HG02571 (cell line): ENCODE results near the gene C20orf96.
"Not testable (repeated sequence)": the region's sequence is repeated elsewhere in the genome, so short reads cannot be mapped to it uniquely, and the experiment has no call there.

Experiments
- ATAC-seq: cut with Tn5 transposase; IDR thresholded peaks from one replicate; pipeline ENCODE4 v1.9.1; 2021; ENCODE audit warnings: mild to moderate bottlenecking, moderate library complexity; ENCODE audit not compliant: unreplicated experiment

C20orf96 gene, protein sequence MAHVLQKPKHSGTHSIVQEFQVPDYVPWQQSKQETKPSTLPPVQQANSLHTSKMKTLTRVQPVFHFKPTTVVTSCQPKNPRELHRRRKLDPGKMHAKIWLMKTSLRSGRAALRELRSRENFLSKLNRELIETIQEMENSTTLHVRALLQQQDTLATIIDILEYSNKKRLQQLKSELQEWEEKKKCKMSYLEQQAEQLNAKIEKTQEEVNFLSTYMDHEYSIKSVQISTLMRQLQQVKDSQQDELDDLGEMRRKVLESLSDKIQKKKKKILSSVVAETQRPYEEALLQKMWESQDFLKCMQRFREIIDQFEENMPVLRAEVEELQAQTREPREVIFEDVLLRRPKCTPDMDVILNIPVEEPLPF

GRCh38 chr20:290084-290831 is at the start of gene C20orf96:
Gene C20orf96, minus strand, starts transcription at chr20:290750. Its CDS starts 140 bp downstream, at chr20:290610.
- peak; percentile 88 for ATAC-seq

GRCh38 chr20:336040-336439 is 45.5 kb upstream of the C20orf96 start:
- ATAC-seq = not testable (repeated sequence)

DNA sequence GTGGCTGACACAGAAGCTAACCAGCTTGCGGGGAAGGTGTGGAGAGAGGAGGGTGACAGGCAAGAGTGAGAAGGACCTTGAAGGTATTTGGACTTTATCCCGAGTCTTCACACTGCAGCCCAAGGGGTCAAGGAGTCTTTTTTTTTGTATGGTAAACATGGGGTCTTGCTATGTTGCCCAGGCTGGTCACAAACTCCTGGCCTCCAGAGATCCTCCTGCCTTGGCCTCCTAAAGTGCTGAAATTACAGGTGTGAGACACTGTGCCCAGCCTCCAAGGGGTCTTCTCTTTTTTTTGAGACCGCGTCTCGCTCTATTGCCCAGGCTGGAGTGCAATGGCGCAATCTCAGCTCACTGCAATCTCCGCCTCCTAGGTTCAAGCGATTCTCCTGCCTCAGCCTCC is 44.0 kb upstream of the C20orf96 start:
- ATAC-seq = no peak

DNA sequence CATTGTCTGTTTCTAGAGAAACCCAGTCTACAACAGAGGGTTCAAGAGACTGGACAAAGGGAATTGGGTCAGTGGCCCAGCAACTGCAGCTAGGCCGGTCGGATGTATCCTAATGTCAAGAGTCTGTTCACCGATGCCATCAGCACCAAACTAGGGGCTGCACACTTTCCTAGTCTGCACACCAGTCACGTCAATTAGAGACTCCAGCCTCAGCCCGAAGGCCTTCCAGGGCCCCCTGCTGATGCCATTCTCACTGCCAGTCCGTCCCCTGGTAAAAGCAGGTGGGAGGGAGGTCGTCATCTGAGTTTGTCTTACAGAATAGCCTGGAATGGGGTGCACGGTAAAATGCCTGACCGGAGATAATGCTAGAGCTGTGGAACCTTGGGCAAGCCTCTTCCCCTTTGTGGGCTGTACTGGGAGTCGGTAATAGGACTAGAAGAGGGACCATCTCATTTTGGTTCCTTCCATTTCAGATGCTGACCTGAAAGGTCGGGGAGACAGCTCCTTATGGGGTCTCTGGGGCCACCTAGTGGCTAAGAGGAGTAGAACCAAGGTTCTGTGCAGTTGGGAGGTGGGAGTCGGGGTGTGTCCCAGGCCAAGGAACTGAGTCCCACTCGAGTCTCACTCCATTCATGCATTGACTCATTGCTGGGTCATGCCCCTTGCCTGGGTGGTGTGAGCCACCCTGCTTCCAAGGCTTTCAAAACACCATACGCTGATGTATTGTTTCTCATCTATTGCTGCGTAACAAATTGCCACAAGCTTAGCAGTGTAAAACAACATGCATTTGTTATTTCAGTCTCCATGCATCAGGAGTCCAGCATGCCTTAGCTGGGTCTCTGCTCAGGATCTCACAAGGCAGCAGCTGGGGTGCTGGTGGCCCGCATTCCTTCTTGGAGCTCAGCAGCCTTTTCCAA is 39.9 kb upstream of the C20orf96 start:
- ATAC-seq = peak; percentile 41

DNA sequence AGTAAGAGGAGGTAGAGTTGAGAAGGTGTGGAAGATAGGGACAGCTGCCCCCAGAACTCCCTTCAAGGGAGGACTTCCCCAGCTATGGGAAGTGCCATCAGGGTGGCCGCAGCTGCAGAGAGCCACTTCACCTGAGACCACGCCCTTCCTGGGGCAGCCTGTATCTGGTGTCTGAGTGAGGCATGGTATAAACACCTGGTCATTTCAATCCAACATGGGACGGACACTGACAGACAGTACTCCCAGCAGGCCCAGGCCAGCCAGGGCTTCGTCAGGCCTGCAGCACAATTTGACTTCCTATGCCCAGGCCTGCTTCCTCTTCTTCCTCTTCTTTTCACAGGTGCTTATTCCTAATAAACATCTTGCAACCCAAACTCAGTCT is 39.3 kb upstream of the C20orf96 start:
- no peak for ATAC-seq

GRCh38 chr20:328975-329695 is 38.6 kb upstream of the C20orf96 start:
- ATAC-seq = no peak

- ATAC-seq = no peak
Measured at GRCh38 chr20:328027-328974, 37.8 kb upstream of the C20orf96 start.

- no peak for ATAC-seq
Measured at GRCh38 chr20:327186-328026, 36.9 kb upstream of the C20orf96 start.

DNA sequence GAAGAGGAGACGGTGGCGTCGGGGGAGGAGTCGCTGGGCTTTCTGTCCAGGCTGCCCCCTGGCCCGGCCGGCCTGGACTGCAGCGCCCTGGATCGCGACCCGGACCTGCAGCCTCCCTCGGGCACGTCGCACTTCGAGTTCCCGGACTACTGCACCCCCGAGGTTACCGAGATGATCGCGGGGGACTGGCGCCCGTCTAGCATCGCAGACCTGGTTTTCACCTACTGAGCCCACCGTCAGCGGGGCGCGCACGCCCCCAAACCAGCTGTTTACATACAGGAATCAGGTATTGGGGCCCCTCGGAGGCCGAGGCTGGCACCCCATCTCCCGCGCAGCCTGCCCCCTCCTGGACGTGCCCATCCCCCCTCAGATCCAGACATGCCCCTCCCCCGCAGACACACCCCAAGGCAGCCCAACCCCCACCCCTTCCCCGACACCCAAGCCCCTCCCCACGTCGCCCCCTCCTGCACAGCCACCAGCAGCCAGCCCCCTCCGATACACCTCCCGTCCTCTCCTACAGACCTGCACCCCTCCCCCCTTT is 36.2 kb upstream of the C20orf96 start:
- no peak for ATAC-seq

- no peak for ATAC-seq
Measured at GRCh38 chr20:325889-326644, 35.5 kb upstream of the C20orf96 start.

DNA sequence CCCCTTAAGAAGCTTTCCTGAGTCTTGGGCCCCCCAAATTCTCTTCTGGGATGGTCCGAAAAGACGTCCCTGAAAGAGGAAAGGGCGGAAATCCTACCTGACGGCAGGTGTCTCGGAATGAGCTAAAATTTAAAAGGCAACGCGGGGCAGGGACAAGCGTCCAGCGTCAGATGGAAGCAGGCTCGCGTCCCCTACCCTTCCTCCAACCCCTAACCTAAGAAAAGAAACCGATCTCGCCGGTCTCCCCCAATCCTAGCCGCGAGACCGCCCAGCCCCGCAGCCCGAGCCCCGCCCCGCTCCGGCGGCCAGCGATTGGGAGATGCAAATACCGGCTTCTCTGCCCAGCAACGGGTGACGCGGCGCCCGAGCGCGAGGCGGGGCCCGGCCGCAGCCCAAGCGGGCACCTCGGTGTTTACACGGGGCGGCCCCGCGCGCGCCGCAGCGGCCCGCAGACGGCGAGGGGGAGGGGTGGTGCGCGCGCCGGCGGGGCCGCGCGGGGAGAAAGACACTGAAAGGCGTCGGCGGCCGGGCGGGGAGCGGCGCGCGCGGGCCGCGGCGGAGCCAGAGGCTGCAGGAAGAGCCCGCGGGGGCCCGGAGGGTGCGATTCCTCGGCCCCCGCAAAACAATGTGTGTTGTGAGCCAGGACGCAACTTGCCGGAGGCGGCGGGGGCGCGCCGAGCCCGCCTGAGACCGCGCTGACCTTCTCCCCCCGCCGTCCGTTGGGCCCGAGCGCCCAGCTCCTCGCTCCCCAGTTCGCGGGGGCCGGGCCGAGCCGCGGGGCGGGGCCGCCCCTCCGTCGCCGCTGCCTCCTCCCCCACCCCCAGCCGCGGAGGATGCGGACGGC is 34.7 kb upstream of the C20orf96 start, which contains the start of gene SOX12:
SOX12 (plus strand) TSS at position 508 of the 844 bp plus-strand sequence. CDS start 373 bp downstream, outside the sequence.
- peak; percentile 75 for ATAC-seq

GRCh38 chr20:324177-325044 is 33.9 kb upstream of the C20orf96 start:
- peak; percentile 44 for ATAC-seq

DNA sequence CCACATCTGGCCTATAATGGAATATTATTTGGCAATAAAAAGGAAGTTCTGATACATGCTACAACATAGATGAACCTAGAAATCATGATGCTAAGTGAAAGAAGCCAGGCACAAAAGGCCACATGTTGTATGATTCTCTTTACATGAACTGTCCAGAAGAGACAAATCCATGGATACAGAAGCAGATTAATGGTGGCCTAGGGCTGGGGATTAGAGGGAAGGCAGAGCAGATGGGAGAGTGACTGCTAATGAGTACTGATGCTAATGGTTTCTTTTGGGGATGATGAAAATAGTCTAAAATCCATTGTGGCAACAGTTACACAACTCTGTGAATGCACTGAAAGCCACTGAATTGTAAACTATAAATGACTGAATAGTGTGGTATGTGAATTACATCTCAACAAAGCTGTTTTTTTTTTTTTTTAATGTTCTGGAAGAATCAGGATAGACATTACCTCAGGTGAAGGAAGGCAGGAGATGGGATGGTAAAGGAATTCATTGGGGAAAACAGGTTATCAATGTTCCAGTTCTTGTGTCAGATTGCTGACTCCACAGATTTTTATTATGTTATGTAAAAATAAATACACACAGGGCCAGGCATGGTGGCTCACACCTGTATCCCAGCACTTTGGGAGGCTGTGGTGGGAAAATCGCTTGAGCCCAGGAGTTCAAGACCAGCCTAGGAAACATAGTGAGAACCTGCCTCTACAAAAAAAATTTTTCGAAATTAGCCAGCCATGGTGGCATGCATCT is 25.9 kb upstream of the C20orf96 start:
- no peak for ATAC-seq

DNA sequence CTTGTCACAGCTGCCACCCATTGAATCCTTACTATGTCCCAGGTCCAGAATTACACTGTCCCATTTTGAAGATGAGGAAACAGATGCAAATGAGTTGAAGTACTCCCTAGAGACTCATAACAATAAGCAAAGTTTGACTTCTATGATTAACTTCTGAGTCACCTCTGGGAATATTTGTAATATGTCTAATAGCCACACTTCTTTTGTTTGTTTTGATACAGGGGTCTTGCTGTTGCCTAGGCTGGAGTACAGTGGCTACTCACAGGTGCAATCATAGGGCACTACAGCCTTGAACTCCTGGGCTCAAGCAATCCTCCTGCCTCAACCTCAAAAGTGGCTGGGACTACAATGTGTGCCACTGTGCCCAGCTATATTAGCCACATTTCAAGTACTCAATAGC is 23.4 kb upstream of the C20orf96 start:
- ATAC-seq = no peak

GRCh38 chr20:313402-313801 is 22.9 kb upstream of the C20orf96 start:
- ATAC-seq = no peak
